C1 segment of cervical spinal cord (tissue), 14 donors: ENCODE measurements around the gene MAST4.

Source experiments
- DNase-seq, 14 donors: peaks; one replicate each; lab custom pipeline; 2025; lab: John Stamatoyannopoulos, UW

The MAST4 gene

DNA sequence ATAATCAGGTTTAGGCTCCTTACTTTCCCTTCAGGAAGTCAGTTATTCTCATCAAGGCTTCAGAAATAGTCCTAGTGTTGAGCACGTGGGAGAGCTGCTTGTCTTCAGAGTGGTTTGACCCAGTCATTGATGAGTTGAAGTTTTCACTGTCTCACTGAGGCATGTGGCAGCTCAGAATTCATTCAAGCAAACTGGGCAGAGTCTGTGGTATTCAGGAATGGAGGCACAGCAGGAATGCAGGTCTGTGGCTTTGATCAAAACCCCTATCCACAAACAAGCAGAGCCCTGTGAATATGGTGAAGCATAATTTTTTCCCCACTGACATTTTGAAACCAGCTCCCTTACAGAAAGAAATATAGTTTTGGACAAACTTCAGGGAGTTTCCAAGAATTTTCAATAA is 393.1 kb downstream of the MAST4 start:
- DNase-seq: no peak

- DNase-seq: no peak
These were observed 393.6 kb downstream of the MAST4 start for GRCh38 chr5:66989781-66990180.

GRCh38 chr5:66991746-66992145 is 395.6 kb downstream of the MAST4 start:
- no peak for DNase-seq

- no peak for DNase-seq
These were observed 396.4 kb downstream of the MAST4 start for GRCh38 chr5:66992547-66992946.

- no peak for DNase-seq
These were observed 397.3 kb downstream of the MAST4 start for GRCh38 chr5:66993448-66993847.

GRCh38 chr5:66993882-66994281 is 397.7 kb downstream of the MAST4 start:
- DNase-seq: no peak

GRCh38 chr5:66994790-66995189 is 398.6 kb downstream of the MAST4 start:
- no peak for DNase-seq

DNA sequence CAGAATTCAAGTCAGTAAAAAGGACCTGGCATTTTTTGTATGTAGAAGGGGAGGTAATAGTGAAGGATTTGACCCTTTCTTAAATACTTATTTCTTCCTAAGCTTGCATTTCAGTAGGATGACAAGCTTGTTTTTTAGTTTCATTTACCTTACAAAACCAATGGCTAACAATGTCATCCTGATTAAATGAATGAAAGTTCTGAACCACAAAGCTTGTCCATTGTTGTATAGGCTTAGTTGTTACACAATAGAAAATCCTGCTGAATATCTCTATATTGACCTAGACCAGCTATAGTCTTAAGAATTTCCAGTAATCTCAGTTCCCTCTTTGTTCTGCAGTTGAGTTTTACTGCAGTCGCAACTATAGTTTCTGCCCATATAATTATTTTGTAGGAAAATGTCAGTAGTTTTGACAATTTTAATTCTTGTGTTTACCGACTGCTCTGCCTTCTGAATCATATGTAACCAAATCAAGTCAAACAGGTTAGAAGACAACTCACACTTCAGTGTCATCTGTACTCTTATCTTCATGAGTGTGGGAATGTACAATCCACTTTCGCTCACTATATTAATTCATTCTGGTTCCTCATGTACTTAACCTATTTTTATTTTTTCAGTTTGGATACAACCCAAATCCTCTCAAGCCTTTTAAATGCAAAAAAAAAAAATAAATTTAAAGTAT is 404.7 kb downstream of the MAST4 start:
- DNase-seq: no peak

DNA sequence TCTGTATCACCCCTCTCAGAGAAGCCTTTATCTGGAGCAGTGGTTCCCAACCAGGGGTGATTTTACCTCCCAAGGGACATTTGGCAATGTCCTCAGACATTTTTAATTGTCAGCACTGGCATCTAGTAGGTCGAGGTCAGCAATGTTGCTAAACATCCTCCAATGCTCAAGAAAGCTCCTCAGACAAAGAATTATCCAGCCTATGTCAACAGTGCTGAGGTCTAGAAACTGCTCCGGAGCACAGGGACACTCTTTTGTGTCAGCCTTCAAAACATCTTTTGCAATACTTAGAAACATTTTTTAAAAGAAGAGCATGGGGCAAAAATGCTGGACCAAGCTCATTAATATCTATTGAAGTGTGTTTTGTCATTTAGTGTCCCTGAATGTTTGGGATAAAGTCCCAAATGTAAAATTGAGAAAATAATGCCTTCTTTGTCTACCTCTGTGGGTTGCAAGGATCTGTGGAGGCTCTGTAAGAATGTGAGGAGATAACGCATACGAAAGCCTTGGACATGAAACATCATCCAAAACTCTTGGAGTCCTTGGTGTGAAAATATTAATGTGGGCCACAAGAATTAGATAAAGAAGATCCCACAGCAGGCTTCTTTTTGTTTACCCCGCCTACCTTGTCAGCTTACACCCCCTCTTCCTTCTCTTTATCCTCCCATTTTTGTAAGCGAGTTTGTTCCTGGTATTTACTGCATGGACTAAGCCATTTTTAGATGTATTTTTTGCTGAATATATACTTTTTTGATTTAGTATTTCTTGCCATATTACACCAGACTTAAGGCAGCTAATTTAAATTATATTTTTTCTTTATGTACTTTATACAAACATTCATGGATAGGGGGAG is 406.9 kb downstream of the MAST4 start:
- DNase-seq: no peak

DNA sequence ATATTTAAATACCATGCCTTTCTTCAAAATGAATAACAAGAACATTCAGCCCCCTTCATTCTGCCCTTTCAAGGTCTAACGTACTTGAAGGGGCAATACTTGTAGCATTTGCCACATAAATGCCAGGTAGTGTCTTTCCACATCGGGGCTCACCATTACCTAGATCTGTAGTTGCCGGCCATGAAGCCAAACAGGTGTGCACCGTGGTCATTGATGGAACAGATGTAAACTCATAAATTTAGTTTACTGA is 407.4 kb downstream of the MAST4 start:
- no peak for DNase-seq

DNA sequence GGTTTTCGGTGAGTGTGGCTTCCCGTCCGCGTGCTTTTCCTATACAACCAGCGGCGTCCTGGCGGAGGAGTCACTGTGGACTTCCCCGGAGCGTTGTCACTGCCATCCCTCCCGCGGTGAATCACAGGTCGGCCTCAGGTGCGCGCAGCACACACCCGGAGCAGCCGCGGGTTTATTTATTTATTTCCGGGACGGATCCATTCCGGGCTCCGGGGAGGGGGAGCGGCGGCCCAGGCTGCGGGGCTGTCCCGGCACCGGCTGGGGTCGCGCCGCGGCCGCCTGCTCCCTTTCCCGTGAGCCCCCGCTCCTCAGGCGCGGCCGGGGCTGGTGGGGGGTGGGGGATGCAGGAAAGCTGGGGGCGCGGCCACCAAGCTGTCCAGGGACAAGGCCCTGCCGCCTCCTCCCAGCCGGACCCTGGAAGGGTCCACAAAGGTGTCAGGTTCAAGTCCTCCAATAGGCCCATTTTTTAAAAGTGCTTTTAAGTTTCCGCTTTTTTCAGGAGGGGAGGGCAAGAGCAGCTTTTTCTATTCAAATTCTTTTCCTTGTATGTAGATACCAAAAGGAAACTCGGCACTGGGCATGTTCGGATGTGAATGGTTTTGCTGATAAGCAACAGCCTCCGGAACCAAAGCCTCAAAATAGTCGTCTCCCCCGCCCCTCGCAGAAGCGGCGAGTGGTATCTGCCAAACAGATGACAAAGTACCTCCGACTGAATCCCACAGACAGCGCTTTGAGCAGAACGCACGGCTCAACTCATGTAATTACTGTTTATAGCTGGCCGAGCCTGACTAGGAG is 407.9 kb downstream of the MAST4 start:
- DNase-seq: peak in 10 of 14 donors; percentile 17 to 69 (median 38)

- no peak for DNase-seq
These were observed 408.6 kb downstream of the MAST4 start for GRCh38 chr5:67004730-67005350.

GRCh38 chr5:67005737-67006499 is 409.7 kb downstream of the MAST4 start:
- DNase-seq: no peak

DNA sequence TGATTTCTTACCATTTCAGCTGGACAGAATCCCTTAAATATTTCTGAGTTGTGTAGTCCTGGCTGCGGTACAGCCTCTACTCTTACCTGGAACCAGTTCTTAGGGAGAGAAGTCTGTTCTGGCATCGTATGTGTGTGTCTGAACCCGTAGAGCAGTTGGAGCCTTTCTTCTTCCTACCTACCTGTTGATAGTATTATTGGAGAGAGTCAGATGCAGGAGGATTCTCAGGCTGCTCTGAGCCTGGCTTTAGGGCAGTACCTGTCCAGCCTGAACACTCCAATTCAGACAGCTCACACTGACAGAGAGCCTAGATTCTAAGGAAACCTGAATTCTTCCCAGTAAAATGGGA is 410.3 kb downstream of the MAST4 start:
- DNase-seq: no peak

GRCh38 chr5:67009028-67009427 is 412.8 kb downstream of the MAST4 start:
- DNase-seq: no peak

GRCh38 chr5:67010684-67011409 is 414.7 kb downstream of the MAST4 start:
- DNase-seq: peak in 1 of 14 donors; percentile 8

DNA sequence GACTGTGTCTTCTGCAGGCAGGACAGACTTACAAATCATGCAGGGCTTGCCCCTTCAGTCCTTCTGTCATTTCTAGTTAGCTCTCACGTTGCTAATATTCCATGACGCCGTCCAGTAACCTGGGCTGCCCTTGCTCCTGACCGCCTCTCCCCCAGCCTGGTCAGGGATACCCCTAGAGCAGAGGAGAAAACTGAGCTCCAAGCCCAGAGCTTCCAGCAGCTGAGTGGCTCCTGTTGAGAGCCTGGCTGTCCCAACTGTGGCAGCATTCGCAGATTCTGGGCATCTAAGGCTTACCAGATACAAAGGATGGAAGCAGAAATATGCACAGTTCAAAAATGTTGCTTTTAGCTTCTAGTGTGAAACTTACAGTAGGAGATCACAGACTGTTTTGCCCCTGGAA is 415.2 kb downstream of the MAST4 start:
- no peak for DNase-seq

DNA sequence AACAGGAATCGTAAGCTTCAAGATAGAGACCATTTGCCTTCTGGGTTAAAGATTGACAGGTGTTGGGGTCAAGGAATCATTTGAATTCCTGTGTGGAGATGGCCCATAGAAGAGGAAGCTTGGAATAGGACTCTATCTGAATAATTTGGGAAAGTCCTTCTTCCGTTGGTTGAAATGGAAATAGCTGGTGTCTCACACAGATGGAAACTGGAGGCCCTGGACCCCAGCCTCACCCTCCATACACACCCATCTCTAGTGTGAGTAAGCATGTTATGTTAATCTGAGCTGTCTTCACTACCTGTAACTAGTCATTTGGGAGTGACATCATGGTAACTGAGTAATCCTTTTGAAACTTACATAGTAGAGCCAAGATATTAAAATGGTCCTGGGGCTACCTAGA is 416.0 kb downstream of the MAST4 start:
- DNase-seq: no peak

GRCh38 chr5:67013719-67014118 is 417.5 kb downstream of the MAST4 start:
- DNase-seq: no peak

DNA sequence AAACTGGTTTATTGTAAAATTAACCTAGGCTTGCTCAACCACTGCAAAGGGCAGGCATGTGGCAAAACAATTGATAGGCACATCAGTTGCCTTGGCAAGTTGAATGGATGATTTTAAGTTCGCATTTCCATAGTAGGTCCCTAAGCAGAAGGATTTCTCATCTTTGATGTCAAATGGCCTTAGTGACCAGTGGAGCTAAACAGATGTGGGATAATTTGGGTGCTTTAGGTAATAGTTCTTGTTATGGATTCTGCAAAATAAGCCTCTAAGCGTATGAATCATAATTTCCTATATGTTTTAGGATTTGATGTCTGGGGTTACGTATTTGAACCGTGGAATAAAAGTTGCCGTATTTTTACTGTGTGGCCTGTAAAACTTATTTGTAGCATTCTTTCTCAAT is 418.0 kb downstream of the MAST4 start:
- DNase-seq: no peak

DNA sequence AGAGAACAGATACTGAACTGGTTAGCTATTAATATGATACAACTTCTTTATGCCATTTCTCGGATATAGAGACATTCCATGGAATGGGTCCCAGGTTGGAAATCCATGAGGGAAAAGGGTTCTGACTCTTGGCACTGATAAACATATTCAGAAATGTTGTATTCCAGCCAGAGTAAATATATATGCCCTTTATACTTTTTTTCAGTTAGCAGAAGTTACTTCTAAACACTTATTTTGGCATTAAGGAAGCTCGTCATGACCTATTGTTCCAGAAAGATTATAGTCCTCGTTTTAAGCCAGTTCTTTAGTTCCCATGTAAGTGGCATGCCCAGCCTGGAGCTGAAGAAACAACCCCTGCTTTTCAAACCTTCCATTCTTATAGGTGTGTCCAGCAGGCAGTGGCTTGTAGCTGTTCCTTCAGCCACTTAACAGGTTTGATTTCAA is 418.8 kb downstream of the MAST4 start:
- DNase-seq: no peak
